Heart left ventricle (tissue), 13 donors: Measurements from ENCODE around the gene ECM1.

Experiments used
- POLR2A ChIP-seq, 2 donors: fragments of 450-650 bp; IDR thresholded peaks; one replicate each; pipeline ENCODE4 v1.6.1; 2017; ENCODE audit warnings: antibody characterized with exemption in 2 of 2, mild to moderate bottlenecking in 2 of 2, moderate library complexity in 2 of 2
- TF ChIP-seq, protein P1 (sequence below), 12 donors: fragments of 200-600 bp; sonication (generic) in 4 of 12; IDR thresholded peaks; one replicate each; pipeline versions ENCODE4 v1.5.0 to v1.8.0; 2018 to 2022; ENCODE audit warnings: antibody characterized with exemption in 12 of 12, mild to moderate bottlenecking in 5 of 12
- donor health status: ischemic (EF 13 %, LVEDD 7.1; RV severe dilation, severe dysfunction).
- donor health status: DM: no; HTN: yes; CAD: no.
- donor health status: DM: no; HTN: no; CAD: no.
- donor health status: ischemic (EF 25% LVEDD 6.9; RV normal size, moderate dysfunction).
- donor health status: ischemic (EF 25% LVEDD 5.7; RV mildly dilated, moderate dysfunction).
- donor health status: ischemic (EF 35%, LVEDD 5.7; RV mildly dilated, moderate dysfunction).
- donor health status: nonischemic (EF 11% LVEDD 7.7; RV severe dilation, severe dysfunction).
- donor health status: DM: yes; HTN: yes; CAD: no.
- donor health status: PGD.
- donor health status: ischemic (EF 29% LVEDD 5.4; RV normal size, mild dysfunction).
- donor health status: nonischemic (EF 23%, LVEDD 6.1; RV moderate dilation, normal function).

DNA sequence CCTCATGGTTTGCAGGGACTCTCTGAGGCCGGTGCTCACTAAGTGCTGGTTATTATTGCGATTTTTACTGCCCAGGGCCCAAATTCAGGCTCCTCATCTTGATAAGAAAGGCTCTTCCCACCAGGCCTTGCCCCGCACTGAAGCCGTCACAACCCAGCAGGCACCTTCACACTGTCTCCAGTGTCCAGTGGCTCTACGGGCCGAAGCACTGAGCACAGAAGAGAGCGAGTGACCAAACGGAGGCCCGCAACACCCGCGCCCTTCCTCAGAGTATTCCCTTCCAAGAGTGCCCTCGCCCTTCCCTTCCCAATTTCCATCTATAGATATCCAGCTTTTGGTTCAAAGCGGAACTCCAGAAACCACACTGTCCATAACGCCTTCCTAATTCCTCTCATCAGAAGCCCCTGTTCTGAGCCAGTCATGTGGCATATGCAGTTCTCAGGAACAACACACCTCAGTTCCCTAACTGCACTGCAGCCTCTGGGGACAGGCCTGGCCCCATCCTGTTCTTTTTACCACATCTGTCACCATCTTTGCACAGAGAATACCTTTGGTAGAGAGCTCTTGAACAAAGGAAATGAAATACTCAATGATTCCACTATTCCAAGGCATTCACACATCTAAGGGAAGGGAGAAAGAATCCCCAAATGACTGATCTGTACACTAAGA is 22.7 kb downstream of the ECM1 start:
- TF ChIP-seq, protein P1, sequence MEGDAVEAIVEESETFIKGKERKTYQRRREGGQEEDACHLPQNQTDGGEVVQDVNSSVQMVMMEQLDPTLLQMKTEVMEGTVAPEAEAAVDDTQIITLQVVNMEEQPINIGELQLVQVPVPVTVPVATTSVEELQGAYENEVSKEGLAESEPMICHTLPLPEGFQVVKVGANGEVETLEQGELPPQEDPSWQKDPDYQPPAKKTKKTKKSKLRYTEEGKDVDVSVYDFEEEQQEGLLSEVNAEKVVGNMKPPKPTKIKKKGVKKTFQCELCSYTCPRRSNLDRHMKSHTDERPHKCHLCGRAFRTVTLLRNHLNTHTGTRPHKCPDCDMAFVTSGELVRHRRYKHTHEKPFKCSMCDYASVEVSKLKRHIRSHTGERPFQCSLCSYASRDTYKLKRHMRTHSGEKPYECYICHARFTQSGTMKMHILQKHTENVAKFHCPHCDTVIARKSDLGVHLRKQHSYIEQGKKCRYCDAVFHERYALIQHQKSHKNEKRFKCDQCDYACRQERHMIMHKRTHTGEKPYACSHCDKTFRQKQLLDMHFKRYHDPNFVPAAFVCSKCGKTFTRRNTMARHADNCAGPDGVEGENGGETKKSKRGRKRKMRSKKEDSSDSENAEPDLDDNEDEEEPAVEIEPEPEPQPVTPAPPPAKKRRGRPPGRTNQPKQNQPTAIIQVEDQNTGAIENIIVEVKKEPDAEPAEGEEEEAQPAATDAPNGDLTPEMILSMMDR (IDR thresholded peaks at IDR 0.05): no peak
- TF ChIP-seq POLR2A (IDR thresholded peaks at IDR 0.05): no peak
